SK-N-SH treated with all-trans-retinoic acid at 6 μM for 48 hours (cell line): Measurements from ENCODE around the gene NEU4.

ENCODE experiments used
- ATAC-seq: fragments of 200-7000 bp; cut with Tn5 transposase; 3 replicates; pipeline ENCODE4 v1.9.1; 2020; ENCODE audit warnings: mild to moderate bottlenecking, moderate library complexity
- ARNTL ChIP-seq: fragments of 450-650 bp; formaldehyde crosslinking; IDR thresholded peaks from 2 replicates; pipeline ENCODE4 v1.5.0; 2020; ENCODE audit warnings: low read depth, mild to moderate bottlenecking, moderate library complexity, borderline replicate concordance
- BACH2 ChIP-seq: fragments of 250-450 bp; sonication (Bioruptor Pico); IDR thresholded peaks from 2 replicates; pipeline ENCODE4 v1.9.0; 2021; ENCODE audit warnings: mild to moderate bottlenecking, borderline replicate concordance
- CSDC2 ChIP-seq: fragments of 250-450 bp; sonication (Bioruptor Pico); IDR thresholded peaks from 2 replicates; pipeline ENCODE4 v1.5.0; 2020; ENCODE audit warnings: mild to moderate bottlenecking, moderate library complexity
- ESRRG ChIP-seq: fragments of 250-450 bp; sonication (Bioruptor Pico); IDR thresholded peaks from 2 replicates; pipeline ENCODE4 v1.6.1; 2021; ENCODE audit warnings: mild to moderate bottlenecking
- ISL1 ChIP-seq: fragments of 250-450 bp; sonication (Bioruptor Pico); IDR thresholded peaks from 2 replicates; pipeline ENCODE4 v2.1.2; 2022; ENCODE audit warnings: mild to moderate bottlenecking, moderate library complexity
- OSR1 ChIP-seq: fragments of 250-450 bp; sonication (Bioruptor Pico); IDR thresholded peaks from 2 replicates; pipeline ENCODE4 v1.8.0; 2022; ENCODE audit warnings: moderate library complexity, mild to moderate bottlenecking, inconsistent platforms
- PPARA ChIP-seq: fragments of 250-450 bp; sonication (Bioruptor Pico); IDR thresholded peaks from 2 replicates; pipeline ENCODE4 v1.5.0; 2020; ENCODE audit warnings: mild to moderate bottlenecking, borderline replicate concordance
- RARB ChIP-seq: fragments of 250-450 bp; sonication (Bioruptor Pico); IDR thresholded peaks from 2 replicates; pipeline ENCODE4 v1.8.0; 2021; ENCODE audit warnings: mild to moderate bottlenecking, moderate library complexity
- SNAI2 ChIP-seq: fragments of 250-450 bp; sonication (Bioruptor Pico); IDR thresholded peaks from 2 replicates; pipeline ENCODE4 v1.5.0; 2020; ENCODE audit warnings: mild to moderate bottlenecking, moderate library complexity
- TCF4 ChIP-seq: fragments of 250-450 bp; sonication (Bioruptor Pico); IDR thresholded peaks from 2 replicates; pipeline ENCODE4 v1.8.0; 2021; ENCODE audit warnings: mild to moderate bottlenecking, moderate library complexity, borderline replicate concordance
- TOX ChIP-seq: fragments of 250-450 bp; sonication (Bioruptor Pico); IDR thresholded peaks from 2 replicates; pipeline ENCODE4 v1.8.0; 2021; ENCODE audit warnings: mild to moderate bottlenecking, moderate library complexity, borderline replicate concordance
- ZC3H10 ChIP-seq: fragments of 250-450 bp; sonication (Bioruptor Pico); IDR thresholded peaks from 2 replicates; pipeline ENCODE4 v1.5.1; 2021; ENCODE audit warnings: mild to moderate bottlenecking, moderate library complexity
- ZFP30 ChIP-seq: fragments of 450-650 bp; formaldehyde crosslinking; IDR thresholded peaks from 2 replicates; pipeline ENCODE4 v1.5.0; 2022; ENCODE audit warnings: mild to moderate bottlenecking, moderate library complexity
- ZNF565 ChIP-seq: fragments of 450-650 bp; formaldehyde crosslinking; conservative IDR thresholded peaks from 2 replicates; pipeline ENCODE4 v1.5.0; 2020; ENCODE audit warnings: low read depth, mild to moderate bottlenecking, moderate library complexity
- ZNF70 ChIP-seq: fragments of 450-650 bp; formaldehyde crosslinking; IDR thresholded peaks from 2 replicates; pipeline ENCODE4 v1.5.0; 2020; ENCODE audit warnings: mild to moderate bottlenecking, moderate library complexity
- ZNF8 ChIP-seq: fragments of 450-650 bp; formaldehyde crosslinking; IDR thresholded peaks from 2 replicates; pipeline ENCODE4 v1.5.0; 2020; ENCODE audit warnings: mild to moderate bottlenecking, moderate library complexity
- TF ChIP-seq, protein P1 (sequence below): fragments of 250-450 bp; sonication (Bioruptor Pico); IDR thresholded peaks from 2 replicates; pipeline ENCODE4 v1.8.0; 2021; ENCODE audit warnings: low read depth, mild to moderate bottlenecking, moderate library complexity, borderline replicate concordance
- TF ChIP-seq, protein P2 (sequence below): fragments of 250-450 bp; sonication (Bioruptor Pico); IDR thresholded peaks from 2 replicates; pipeline ENCODE4 v1.5.1; 2020; ENCODE audit warnings: low read depth, mild to moderate bottlenecking, moderate library complexity
- TF ChIP-seq, protein P3 (sequence below): fragments of 250-450 bp; sonication (Bioruptor Pico); IDR thresholded peaks from 2 replicates; pipeline ENCODE4 v1.5.0; 2020; ENCODE audit warnings: mild to moderate bottlenecking, moderate library complexity
- TF ChIP-seq, protein P4 (sequence below): fragments of 250-450 bp; sonication (Bioruptor Pico); IDR thresholded peaks from 2 replicates; pipeline ENCODE4 v1.5.1; 2021; ENCODE audit warnings: mild to moderate bottlenecking, moderate library complexity
- TF ChIP-seq, protein P5 (sequence below): fragments of 250-450 bp; sonication (Bioruptor Pico); IDR thresholded peaks from 2 replicates; pipeline ENCODE4 v1.8.0; 2020; ENCODE audit warnings: mild to moderate bottlenecking, moderate library complexity, borderline replicate concordance

Gene NEU4

DNA sequence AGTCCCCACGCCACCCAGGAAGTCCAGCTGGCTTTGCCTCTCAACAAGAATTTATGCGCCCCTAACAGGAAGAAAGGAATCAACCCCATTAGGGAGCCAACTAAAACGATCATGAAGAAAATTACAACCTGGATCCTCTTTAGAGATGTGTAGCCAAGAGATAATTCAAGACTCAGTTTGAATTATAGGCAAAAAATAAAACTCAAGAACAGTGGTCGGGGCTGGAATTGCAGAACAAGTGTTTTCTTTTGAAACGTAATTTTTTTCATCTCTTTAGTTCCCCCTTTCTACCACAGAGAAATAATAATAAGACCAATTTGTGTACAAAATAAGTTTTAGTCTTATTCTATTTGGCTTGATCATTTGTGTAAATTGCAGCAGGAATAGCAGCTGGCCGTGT, 27.3 kb downstream of the NEU4 start (continued):
- no peak for TF ChIP-seq TOX (CRISPR knock-in tag)
- no peak for TF ChIP-seq ZNF70 (CRISPR knock-in tag)
- TF ChIP-seq ISL1 (CRISPR knock-in tag), result no peak
- TF ChIP-seq CSDC2 (CRISPR knock-in tag), result no peak
- TF ChIP-seq, protein P1, sequence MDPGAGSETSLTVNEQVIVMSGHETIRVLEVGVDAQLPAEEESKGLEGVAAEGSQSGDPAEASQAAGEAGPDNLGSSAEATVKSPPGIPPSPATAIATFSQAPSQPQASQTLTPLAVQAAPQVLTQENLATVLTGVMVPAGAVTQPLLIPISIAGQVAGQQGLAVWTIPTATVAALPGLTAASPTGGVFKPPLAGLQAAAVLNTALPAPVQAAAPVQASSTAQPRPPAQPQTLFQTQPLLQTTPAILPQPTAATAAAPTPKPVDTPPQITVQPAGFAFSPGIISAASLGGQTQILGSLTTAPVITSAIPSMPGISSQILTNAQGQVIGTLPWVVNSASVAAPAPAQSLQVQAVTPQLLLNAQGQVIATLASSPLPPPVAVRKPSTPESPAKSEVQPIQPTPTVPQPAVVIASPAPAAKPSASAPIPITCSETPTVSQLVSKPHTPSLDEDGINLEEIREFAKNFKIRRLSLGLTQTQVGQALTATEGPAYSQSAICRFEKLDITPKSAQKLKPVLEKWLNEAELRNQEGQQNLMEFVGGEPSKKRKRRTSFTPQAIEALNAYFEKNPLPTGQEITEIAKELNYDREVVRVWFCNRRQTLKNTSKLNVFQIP, result no peak
- TF ChIP-seq ESRRG (CRISPR knock-in tag), result no peak
- no peak for TF ChIP-seq OSR1 (CRISPR knock-in tag)
- TF ChIP-seq ARNTL (CRISPR knock-in tag), result no peak
- TF ChIP-seq TCF4 (CRISPR knock-in tag), result no peak
- no peak for TF ChIP-seq ZNF8
- TF ChIP-seq PPARA, result no peak
- TF ChIP-seq, protein P2, sequence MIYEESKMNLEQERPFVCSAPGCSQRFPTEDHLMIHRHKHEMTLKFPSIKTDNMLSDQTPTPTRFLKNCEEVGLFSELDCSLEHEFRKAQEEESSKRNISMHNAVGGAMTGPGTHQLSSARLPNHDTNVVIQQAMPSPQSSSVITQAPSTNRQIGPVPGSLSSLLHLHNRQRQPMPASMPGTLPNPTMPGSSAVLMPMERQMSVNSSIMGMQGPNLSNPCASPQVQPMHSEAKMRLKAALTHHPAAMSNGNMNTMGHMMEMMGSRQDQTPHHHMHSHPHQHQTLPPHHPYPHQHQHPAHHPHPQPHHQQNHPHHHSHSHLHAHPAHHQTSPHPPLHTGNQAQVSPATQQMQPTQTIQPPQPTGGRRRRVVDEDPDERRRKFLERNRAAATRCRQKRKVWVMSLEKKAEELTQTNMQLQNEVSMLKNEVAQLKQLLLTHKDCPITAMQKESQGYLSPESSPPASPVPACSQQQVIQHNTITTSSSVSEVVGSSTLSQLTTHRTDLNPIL (CRISPR knock-in tag), result no peak
- no peak for TF ChIP-seq SNAI2 (CRISPR knock-in tag)

DNA sequence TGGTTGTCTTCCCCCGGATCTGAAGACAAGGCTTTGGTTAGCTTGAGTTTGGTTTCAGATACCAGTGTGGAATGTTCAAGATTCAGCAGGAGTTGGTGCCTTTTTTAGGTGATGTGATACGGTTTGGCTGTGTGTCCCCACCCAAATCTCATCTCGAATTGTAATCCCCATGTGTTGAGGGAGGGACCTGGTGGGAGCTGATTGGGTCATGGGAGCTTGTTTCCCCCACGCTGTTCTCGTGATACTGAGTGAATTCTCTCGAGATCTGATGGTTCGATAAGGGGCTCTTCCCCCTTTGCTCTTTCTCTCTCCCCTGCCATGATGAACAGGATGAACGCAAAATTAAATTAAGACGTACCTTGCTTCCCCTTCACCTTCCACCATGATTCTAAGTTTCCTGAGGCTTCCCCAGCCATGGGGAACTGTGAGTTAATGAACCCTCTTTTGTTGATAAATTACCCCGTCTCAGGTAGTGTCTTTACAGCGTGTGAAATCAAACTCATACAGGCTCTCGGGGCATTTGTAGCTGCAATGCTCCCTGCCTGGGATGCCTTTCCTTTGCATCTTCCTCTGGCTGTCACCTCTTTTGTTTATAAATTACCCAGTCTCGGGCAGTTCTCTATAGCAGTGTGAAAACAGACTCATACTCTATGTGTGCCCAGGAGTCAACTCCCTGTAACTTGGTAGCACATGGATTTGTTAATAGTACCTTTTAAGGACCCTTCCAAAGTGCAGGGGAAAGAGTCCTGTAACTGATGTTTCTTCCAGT, 28.4 kb downstream of the NEU4 start:
- no peak for ATAC-seq

More for the DNA sequence above, 28.4 kb downstream of the NEU4 start:
- TF ChIP-seq, protein P3, sequence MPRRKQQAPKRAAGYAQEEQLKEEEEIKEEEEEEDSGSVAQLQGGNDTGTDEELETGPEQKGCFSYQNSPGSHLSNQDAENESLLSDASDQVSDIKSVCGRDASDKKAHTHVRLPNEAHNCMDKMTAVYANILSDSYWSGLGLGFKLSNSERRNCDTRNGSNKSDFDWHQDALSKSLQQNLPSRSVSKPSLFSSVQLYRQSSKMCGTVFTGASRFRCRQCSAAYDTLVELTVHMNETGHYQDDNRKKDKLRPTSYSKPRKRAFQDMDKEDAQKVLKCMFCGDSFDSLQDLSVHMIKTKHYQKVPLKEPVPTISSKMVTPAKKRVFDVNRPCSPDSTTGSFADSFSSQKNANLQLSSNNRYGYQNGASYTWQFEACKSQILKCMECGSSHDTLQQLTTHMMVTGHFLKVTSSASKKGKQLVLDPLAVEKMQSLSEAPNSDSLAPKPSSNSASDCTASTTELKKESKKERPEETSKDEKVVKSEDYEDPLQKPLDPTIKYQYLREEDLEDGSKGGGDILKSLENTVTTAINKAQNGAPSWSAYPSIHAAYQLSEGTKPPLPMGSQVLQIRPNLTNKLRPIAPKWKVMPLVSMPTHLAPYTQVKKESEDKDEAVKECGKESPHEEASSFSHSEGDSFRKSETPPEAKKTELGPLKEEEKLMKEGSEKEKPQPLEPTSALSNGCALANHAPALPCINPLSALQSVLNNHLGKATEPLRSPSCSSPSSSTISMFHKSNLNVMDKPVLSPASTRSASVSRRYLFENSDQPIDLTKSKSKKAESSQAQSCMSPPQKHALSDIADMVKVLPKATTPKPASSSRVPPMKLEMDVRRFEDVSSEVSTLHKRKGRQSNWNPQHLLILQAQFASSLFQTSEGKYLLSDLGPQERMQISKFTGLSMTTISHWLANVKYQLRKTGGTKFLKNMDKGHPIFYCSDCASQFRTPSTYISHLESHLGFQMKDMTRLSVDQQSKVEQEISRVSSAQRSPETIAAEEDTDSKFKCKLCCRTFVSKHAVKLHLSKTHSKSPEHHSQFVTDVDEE (CRISPR knock-in tag), result no peak
- TF ChIP-seq BACH2 (CRISPR knock-in tag) (no peak), CSDC2 (CRISPR knock-in tag) (no peak), PPARA (no peak), ZC3H10 (CRISPR knock-in tag) (no peak), ZNF8 (no peak), ZNF565 (no peak), ZFP30 (CRISPR knock-in tag) (no peak), TCF4 (CRISPR knock-in tag) (no peak), ISL1 (CRISPR knock-in tag) (no peak), RARB (CRISPR knock-in tag) (no peak)
- TF ChIP-seq, protein P4, sequence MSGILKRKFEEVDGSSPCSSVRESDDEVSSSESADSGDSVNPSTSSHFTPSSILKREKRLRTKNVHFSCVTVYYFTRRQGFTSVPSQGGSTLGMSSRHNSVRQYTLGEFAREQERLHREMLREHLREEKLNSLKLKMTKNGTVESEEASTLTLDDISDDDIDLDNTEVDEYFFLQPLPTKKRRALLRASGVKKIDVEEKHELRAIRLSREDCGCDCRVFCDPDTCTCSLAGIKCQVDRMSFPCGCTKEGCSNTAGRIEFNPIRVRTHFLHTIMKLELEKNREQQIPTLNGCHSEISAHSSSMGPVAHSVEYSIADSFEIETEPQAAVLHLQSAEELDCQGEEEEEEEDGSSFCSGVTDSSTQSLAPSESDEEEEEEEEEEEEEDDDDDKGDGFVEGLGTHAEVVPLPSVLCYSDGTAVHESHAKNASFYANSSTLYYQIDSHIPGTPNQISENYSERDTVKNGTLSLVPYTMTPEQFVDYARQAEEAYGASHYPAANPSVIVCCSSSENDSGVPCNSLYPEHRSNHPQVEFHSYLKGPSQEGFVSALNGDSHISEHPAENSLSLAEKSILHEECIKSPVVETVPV (CRISPR knock-in tag), result no peak
- TF ChIP-seq, protein P5, sequence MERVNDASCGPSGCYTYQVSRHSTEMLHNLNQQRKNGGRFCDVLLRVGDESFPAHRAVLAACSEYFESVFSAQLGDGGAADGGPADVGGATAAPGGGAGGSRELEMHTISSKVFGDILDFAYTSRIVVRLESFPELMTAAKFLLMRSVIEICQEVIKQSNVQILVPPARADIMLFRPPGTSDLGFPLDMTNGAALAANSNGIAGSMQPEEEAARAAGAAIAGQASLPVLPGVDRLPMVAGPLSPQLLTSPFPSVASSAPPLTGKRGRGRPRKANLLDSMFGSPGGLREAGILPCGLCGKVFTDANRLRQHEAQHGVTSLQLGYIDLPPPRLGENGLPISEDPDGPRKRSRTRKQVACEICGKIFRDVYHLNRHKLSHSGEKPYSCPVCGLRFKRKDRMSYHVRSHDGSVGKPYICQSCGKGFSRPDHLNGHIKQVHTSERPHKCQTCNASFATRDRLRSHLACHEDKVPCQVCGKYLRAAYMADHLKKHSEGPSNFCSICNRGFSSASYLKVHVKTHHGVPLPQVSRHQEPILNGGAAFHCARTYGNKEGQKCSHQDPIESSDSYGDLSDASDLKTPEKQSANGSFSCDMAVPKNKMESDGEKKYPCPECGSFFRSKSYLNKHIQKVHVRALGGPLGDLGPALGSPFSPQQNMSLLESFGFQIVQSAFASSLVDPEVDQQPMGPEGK (CRISPR knock-in tag), result no peak
- TF ChIP-seq, protein P2 (CRISPR knock-in tag), result no peak
- TF ChIP-seq, protein P1, result no peak
